Panc1 (cell line): ENCODE results near the gene PHACTR2. TPM values are rescaled to one million over a fixed set of nuclear protein-coding genes. Genes with fewer than 3 reads are reported as not detected.
"Not testable (repeated sequence)": the region's sequence is repeated elsewhere in the genome, so short reads cannot be mapped to it uniquely, and the experiment has no call there.

Experiments used
- ATAC-seq: fragments of 200-7000 bp; cut with Tn5 transposase; 2 replicates; pipeline ENCODE4 v1.9.1; 2020; ENCODE audit warnings: mild to moderate bottlenecking, moderate library complexity
- BruUV-seq: library from RNA; stranded (reverse); fragments of 400-500 nt; replicated peaks from 2 replicates; lab custom pipeline; 2021; lab: Mats Ljungman, UMichigan
- CTCF ChIA-PET: fragments of 300-600 bp; sonication (Branson Sonifier 250); formaldehyde crosslinking; loops from one replicate; lab custom pipeline; 2022; ENCODE audit warnings: antibody characterized with exemption; lab: Charles Lee
- POLR2A ChIA-PET: fragments of 300-600 bp; sonication (Branson Sonifier 250); formaldehyde crosslinking; loops from one replicate; lab custom pipeline; 2022; ENCODE audit warnings: antibody characterized with exemption; lab: Charles Lee
- DNase-seq: peaks from one replicate; pipeline ENCODE4 v3.0.0-alpha.2; 2010; ENCODE audit warnings: low read depth, low spot score
- H3K27ac ChIP-seq: 2 replicates; pipeline ENCODE4 v1.5.1; 2011; ENCODE audit warnings: mild to moderate bottlenecking, low read length, inconsistent platforms
- H3K27me3 ChIP-seq: fragments of 200-500 bp; sonication (Bioruptor generic); 2 replicates; pipeline ENCODE4 v1.6.0; 2014; ENCODE audit warnings: low read length, inconsistent platforms; ENCODE audit not compliant: control insufficient read depth, insufficient read depth
- H3K36me3 ChIP-seq: fragments of 200-500 bp; sonication (Bioruptor generic); 2 replicates; pipeline ENCODE4 v1.5.1; 2014; ENCODE audit warnings: inconsistent platforms, mild to moderate bottlenecking, low read length, moderate library complexity; ENCODE audit not compliant: control insufficient read depth, insufficient read depth
- H3K4me1 ChIP-seq: 2 replicates; pipeline ENCODE4 v1.5.1; 2011; ENCODE audit warnings: inconsistent platforms, mild to moderate bottlenecking, low read length, moderate library complexity; ENCODE audit not compliant: control insufficient read depth, insufficient read depth
- H3K4me3 ChIP-seq, 2 experiments: 2 replicates each; pipeline ENCODE4 v1.5.1; 2011 to 2012; ENCODE audit warnings: low read depth in 2 of 2, low read length in 2 of 2, mild to moderate bottlenecking in 2 of 2, inconsistent platforms in 1 of 2, moderate library complexity in 1 of 2
- H3K9me3 ChIP-seq: fragments of 200-500 bp; sonication (Bioruptor generic); 2 replicates; pipeline ENCODE4 v1.5.1; 2014; ENCODE audit warnings: low read depth, mild to moderate bottlenecking, inconsistent platforms, low read length, moderate library complexity; ENCODE audit not compliant: control insufficient read depth, insufficient read depth
- POLR2AphosphoS5 ChIP-seq: IDR thresholded peaks from 2 replicates; pipeline ENCODE4 v1.6.1; 2012; ENCODE audit warnings: mild to moderate bottlenecking, low read depth, low read length, moderate library complexity
- SIN3A ChIP-seq: IDR thresholded peaks from 2 replicates; pipeline ENCODE4 v1.6.1; 2012; ENCODE audit warnings: low read depth, mild to moderate bottlenecking, low read length, moderate library complexity, borderline replicate concordance; ENCODE audit not compliant: insufficient read depth
- TCF7L2 ChIP-seq: IDR thresholded peaks from 2 replicates; pipeline ENCODE4 v1.6.1; 2011; ENCODE audit warnings: mild to moderate bottlenecking, low read depth, low read length, inconsistent platforms
- in situ Hi-C: cut with HindIII; loops from 2 replicates; pipeline ENCODE4 v1.10.0; 2016; ENCODE audit warnings: low sequenced_read_pairs, low pct_unique_long_range_greater_than_20kb
- intact Hi-C: fragments of 100-400 bp; cut with micrococcal nuclease; formaldehyde crosslinking; loops from one replicate; pipeline ENCODE4 v1.10.0; 2022; ENCODE audit not compliant: unreplicated experiment
- total RNA-seq: library from RNA; stranded (reverse); gene quantifications from one replicate; pipeline ENCODE4 v1.2.1, GENCODE V29; 2021; ENCODE audit not compliant: unreplicated experiment
- TF ChIP-seq, protein P1 (sequence below): fragments of 450-650 bp; IDR thresholded peaks from 2 replicates; pipeline ENCODE4 v1.5.1; 2017; ENCODE audit warnings: mild to moderate bottlenecking
- TF ChIP-seq, protein P2 (sequence below), 2 experiments: IDR thresholded peaks; 2 replicates each; pipeline ENCODE4 v1.6.1; 2011 to 2012; ENCODE audit warnings: low read depth in 2 of 2, control low read depth in 1 of 2, low read length in 1 of 2, mild to moderate bottlenecking in 1 of 2, moderate library complexity in 1 of 2; ENCODE audit not compliant: insufficient read depth in 1 of 2

The PHACTR2 gene
- total RNA-seq, 1 experiment from 2014 or later: 59.9 TPM

DNA sequence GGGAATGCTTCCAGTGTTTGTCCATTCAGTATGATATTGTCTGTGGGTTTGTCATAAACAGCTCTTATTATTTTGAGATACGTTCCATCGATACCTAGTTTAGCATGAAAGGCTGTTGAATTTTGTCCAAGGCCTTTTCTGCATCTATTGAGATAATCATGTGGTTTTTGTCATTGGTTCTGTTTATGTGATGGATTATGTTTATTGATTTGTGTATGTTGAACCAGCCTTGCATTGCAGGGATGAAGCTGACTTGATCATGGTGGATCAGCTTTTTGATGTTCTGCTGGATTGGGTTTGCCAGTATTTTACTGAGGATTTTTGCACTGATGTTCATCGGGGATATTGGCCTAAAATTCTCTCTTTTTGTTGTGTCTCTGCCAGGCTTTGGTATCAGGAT is 120.7 kb downstream of the PHACTR2 start:
- intact Hi-C loops, H3K4me3 ChIP-seq, H3K9me3 ChIP-seq, H3K36me3 ChIP-seq, DNase-seq, H3K27me3 ChIP-seq, ATAC-seq, CTCF ChIA-PET, BruUV-seq, H3K4me1 ChIP-seq, H3K27ac ChIP-seq, in situ Hi-C loops: not testable (repeated sequence)
- POLR2A ChIA-PET: interaction anchor here (0.6 kb wide), 1 partner anchor 140 kb away, joined by 6 read pairs; no protein-coding TSS in a partner anchor

DNA sequence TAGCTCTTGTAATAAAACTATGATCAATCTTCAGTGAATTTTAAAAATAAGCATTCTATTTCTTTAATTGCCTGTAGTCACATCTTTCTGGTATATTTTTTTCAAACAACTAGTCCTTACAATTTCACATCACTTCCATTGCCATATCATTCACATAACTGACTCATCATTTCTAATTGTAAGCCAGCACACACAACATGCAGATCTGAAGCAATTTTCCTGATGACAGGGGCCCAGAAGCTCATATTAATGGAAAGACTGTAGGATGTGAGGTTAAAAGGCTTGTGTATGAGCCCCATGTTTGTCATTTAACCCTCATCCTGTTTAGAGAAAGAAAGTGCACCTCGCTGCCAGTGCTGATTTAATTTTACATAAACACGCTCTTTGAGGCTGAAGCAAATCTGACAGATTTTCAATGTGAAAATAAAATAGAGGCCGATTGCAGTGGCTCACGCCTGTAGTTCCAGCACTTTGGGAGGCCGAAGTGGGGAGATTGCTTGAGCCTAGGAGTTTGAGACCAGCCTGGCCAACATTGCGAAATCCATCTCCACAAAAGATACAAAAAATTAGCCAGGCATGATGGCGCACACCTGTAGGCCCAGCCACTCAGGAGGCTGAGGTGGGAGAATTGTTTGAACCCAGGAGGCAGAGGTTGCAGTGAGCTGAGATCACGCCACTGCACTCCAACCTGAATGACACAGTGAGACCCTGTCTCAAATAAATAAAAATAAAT is 125.2 kb downstream of the PHACTR2 start:
- Histone ChIP-seq H3K27me3 (no peaks in the 10 kb centered on the region), H3K27ac (no peak overlapping the region), H3K36me3 (peaks cover 5% of the 10 kb centered on the region; the same call in 1 of the 2 replicates), H3K9me3 (no peaks in the 10 kb centered on the region), H3K4me1 (no peaks in the 10 kb centered on the region), H3K4me3 (no peak overlapping the region)
- TF ChIP-seq SIN3A (no peak), POLR2AphosphoS5 (no peak), TCF7L2 (no peak)
- TF ChIP-seq, protein P1, sequence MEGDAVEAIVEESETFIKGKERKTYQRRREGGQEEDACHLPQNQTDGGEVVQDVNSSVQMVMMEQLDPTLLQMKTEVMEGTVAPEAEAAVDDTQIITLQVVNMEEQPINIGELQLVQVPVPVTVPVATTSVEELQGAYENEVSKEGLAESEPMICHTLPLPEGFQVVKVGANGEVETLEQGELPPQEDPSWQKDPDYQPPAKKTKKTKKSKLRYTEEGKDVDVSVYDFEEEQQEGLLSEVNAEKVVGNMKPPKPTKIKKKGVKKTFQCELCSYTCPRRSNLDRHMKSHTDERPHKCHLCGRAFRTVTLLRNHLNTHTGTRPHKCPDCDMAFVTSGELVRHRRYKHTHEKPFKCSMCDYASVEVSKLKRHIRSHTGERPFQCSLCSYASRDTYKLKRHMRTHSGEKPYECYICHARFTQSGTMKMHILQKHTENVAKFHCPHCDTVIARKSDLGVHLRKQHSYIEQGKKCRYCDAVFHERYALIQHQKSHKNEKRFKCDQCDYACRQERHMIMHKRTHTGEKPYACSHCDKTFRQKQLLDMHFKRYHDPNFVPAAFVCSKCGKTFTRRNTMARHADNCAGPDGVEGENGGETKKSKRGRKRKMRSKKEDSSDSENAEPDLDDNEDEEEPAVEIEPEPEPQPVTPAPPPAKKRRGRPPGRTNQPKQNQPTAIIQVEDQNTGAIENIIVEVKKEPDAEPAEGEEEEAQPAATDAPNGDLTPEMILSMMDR: no peak
- TF ChIP-seq, protein P2, sequence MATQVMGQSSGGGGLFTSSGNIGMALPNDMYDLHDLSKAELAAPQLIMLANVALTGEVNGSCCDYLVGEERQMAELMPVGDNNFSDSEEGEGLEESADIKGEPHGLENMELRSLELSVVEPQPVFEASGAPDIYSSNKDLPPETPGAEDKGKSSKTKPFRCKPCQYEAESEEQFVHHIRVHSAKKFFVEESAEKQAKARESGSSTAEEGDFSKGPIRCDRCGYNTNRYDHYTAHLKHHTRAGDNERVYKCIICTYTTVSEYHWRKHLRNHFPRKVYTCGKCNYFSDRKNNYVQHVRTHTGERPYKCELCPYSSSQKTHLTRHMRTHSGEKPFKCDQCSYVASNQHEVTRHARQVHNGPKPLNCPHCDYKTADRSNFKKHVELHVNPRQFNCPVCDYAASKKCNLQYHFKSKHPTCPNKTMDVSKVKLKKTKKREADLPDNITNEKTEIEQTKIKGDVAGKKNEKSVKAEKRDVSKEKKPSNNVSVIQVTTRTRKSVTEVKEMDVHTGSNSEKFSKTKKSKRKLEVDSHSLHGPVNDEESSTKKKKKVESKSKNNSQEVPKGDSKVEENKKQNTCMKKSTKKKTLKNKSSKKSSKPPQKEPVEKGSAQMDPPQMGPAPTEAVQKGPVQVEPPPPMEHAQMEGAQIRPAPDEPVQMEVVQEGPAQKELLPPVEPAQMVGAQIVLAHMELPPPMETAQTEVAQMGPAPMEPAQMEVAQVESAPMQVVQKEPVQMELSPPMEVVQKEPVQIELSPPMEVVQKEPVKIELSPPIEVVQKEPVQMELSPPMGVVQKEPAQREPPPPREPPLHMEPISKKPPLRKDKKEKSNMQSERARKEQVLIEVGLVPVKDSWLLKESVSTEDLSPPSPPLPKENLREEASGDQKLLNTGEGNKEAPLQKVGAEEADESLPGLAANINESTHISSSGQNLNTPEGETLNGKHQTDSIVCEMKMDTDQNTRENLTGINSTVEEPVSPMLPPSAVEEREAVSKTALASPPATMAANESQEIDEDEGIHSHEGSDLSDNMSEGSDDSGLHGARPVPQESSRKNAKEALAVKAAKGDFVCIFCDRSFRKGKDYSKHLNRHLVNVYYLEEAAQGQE (IDR thresholded peaks at IDR 0.05; ENCODE audit: insufficient read depth in 1 of 2, low read depth in 2 of 2, low read length in 1 of 2): no peak
- ATAC-seq (no peak), DNase-seq (no peak)
- ChIA-PET POLR2A (no interaction called here), CTCF (no interaction called here)
- BruUV-seq: no TSS peak
- in situ Hi-C loops (no loop called here), intact Hi-C loops (no loop called here)
